ENCODE data around the gene CHID1. TPM values are rescaled to one million over a fixed set of nuclear protein-coding genes. Genes with fewer than 3 reads are reported as not detected.

Gene CHID1
- total and polyA plus RNA-seq, 5 experiments from 2014 or later, result 50.2 to 61.5 (median 54.7) TPM

DNA sequence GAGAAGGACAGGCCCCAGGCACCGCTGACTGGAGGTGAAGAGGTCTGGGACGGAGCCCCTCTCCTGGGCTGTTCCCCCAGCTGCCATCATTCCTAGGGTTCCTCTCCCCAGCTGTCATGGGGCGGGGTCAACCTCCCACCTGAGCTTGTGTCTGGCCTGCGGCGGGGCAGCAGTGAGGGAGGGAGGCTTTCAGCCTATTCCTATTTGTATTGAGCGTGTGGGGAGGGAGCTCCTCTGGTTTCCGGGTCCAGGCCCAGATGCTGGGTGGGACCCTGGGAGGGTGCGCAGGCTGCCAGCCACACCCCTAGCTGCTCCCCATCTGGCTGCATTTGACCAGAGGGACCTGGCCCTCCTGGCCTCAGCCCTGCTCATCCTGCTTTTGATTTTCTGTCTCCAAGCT is 54.2 kb downstream of the CHID1 start:
- H3K4me1 Mint-ChIP-seq, result peaks cover 5 to 11% (median 8%) of the 10 kb centered on the region in 4 donors
- H3K36me3 Mint-ChIP-seq, result no peaks in the 10 kb centered on the region
- POLR2A ChIA-PET, result interaction anchor here (0.7 kb wide), 1 partner anchor 37 kb away, joined by 3 read pairs; no protein-coding TSS in a partner anchor
- peak overlapping the region in 1 of 10 donors; percentile 78 for H3K27ac Mint-ChIP-seq
- DNase-seq (no peak), ATAC-seq (no peak)
- no peak overlapping the region for H3K4me3 Mint-ChIP-seq
- no peaks in the 10 kb centered on the region for H3K27me3 Mint-ChIP-seq
- H3K9me3 Mint-ChIP-seq, result no peaks in the 10 kb centered on the region

DNA sequence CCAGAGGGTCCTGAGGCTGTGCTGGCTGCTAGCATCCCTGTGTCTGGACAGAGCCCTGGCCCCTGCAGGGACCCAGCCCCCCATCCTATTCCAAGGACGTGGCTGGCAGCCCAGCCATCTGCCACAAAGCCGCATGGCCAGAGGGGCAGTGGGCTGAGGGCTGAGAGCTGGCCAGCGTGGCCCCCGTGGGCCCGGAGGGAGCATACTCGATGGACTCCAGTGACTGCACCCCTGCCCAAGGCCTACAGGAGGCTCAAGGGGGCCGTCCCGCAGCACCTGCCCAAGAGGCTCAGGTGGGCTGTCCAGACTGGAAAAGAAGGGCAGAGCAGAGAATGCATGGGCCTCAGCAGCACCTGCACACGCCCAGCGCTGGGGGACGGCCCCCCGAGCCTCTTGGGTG is 54.8 kb downstream of the CHID1 start:
- Mint-ChIP-seq H3K27me3 (no peaks in the 10 kb centered on the region), H3K27ac (peak overlapping the region in 1 of 10 donors; percentile 43), H3K9me3 (no peaks in the 10 kb centered on the region), H3K36me3 (no peaks in the 10 kb centered on the region), H3K4me1 (peaks cover 5 to 11% (median 8%) of the 10 kb centered on the region in 4 donors), H3K4me3 (no peak overlapping the region)
- DNase-seq (no peak), ATAC-seq (no peak)
- POLR2A ChIA-PET, result interaction anchor here (0.7 kb wide), 1 partner anchor 37 kb away, joined by 3 read pairs; no protein-coding TSS in a partner anchor

DNA sequence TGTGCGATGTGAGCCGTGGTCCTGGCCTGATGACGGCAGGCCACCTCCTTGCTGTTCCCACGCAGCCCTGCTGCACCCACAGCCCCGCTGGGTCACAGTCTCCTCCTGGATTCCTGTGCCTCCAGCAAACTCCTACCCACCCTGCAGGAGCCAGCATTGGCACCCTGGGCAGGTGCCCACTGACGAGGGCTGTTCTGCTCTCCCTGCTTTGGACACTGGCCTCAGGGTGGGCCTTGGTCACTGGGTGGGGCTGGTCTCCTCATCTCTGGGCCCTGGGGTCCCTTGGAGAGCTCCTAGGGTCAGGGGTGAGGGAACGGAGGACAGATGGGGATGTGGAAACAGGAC is 55.3 kb downstream of the CHID1 start:
- H3K36me3 Mint-ChIP-seq, result no peaks in the 10 kb centered on the region
- H3K27me3 Mint-ChIP-seq, result no peaks in the 10 kb centered on the region
- ATAC-seq, result no peak
- H3K9me3 Mint-ChIP-seq, result no peaks in the 10 kb centered on the region
- DNase-seq, result no peak
- H3K27ac Mint-ChIP-seq, result no peak overlapping the region
- H3K4me3 Mint-ChIP-seq, result no peak overlapping the region
- POLR2A ChIA-PET, result no interaction called here
- H3K4me1 Mint-ChIP-seq, result peaks cover 5 to 11% (median 7%) of the 10 kb centered on the region in 4 donors

DNA sequence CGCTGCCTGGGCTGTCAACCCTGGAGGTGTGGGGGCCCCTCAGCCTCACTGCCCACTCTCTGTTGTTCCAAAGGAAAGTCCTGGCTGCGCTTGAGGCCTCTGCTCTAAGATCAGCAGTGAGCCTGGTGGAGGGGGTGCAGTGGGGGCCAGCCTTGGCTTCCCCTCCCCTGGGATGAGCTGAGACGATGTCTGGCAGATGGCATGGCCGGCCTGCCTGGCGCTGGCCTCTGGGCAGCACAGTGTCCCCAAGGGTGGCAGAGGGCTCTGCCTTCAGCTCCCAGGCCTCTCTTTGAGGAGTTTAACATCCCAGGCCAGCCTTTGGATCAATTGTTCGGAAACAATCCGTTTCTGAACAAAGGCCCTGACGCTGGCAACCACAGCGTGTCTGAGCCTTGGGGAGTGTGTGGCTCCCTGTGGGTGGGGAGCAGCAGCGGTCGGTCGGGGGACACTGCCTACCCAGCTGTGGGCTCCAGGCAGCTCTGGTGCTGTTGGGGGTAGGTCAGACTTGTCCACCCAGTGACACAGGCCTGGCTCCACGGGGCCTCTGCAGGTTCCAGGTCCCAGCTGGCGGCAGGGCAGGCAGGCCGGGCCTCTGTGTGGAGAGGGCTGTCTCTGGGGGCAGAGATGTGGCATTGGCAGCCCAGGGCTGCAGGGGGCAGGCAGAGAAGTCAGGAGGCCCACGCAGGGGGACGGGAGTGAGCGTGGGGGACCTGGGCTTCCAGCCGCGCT is 55.8 kb downstream of the CHID1 start:
- Mint-ChIP-seq H3K4me1 (peaks cover 5 to 10% (median 7%) of the 10 kb centered on the region in 4 donors), H3K9me3 (no peaks in the 10 kb centered on the region), H3K4me3 (no peak overlapping the region), H3K27ac (no peak overlapping the region), H3K27me3 (no peaks in the 10 kb centered on the region), H3K36me3 (no peaks in the 10 kb centered on the region)
- DNase-seq, result no peak
- ATAC-seq, result no peak
- POLR2A ChIA-PET, result no interaction called here

DNA sequence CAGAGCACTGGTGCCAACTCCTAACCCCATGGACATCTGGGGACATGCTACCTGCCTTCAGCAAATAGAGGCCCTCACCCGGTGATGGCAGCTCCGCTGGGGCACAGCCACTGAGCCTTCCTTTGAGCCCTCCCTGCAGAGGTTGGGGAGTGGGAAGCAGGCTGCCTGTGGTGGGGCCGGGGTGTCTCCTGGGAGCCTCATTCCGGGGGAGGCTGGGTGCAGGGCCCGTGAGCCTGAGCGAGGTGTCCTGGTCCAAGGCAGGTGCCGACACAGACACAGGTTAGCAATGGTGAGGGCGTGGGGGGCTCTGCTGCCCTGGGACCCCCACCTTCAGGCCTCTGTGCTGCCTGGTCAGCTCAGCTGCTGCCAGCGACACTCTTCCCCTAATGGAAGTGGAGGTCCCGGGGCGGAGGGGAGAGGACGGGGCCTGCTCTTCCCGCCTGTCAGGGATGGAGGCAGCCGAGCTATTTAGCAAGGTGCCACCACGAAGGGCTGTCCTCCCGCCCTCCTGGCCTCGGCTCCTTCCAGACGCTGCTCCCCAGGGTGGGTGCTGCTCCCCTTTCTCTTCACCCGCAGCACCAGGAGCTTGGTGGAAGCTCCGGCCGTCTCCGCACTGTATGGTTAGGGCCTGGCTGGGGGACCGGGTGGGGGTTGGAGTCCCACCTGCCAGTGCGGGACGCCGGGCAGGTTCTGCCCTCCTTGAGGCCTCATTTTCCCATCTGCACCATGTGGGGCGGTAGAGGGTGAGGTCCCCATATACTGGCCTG is 56.7 kb downstream of the CHID1 start:
- no peak for ATAC-seq
- no peaks in the 10 kb centered on the region for H3K9me3 Mint-ChIP-seq
- POLR2A ChIA-PET, result no interaction called here
- H3K4me1 Mint-ChIP-seq, result peaks cover 4 to 9% (median 6%) of the 10 kb centered on the region in 4 donors
- peaks cover 0 to 2% (median 0%) of the 10 kb centered on the region in 5 donors for H3K27me3 Mint-ChIP-seq
- DNase-seq, result no peak
- no peaks in the 10 kb centered on the region for H3K36me3 Mint-ChIP-seq
- H3K27ac Mint-ChIP-seq, result no peak overlapping the region
- no peak overlapping the region for H3K4me3 Mint-ChIP-seq

DNA sequence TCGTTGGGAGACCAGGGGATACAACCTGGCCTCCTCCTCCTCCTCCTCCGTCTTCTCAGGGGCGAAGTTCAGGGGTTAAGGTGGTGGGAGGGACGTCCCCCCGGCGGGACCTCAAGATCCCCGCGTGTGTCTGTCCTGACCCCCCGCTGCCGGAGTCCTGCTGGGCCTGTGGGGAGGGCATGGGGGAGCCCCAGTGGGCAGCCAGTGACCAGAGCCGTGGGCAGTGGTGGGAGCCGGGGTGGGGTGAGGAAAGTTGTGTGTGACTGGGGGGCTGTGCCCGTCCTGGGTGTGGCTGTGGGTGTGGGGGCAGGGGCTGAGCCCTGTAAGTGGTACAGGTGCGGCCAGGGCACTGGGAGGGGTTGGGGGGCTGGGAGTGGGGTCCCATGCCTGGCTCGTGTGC is 57.8 kb downstream of the CHID1 start:
- Mint-ChIP-seq H3K4me3 (peak overlapping the region in 1 of 10 donors; percentile 14), H3K4me1 (peaks cover 7 to 12% (median 10%) of the 10 kb centered on the region in 4 donors), H3K36me3 (no peaks in the 10 kb centered on the region), H3K9me3 (no peaks in the 10 kb centered on the region), H3K27me3 (peaks cover 0 to 5% (median 0%) of the 10 kb centered on the region in 5 donors), H3K27ac (no peak overlapping the region)
- POLR2A ChIA-PET, result no interaction called here
- DNase-seq (no peak), ATAC-seq (no peak)

DNA sequence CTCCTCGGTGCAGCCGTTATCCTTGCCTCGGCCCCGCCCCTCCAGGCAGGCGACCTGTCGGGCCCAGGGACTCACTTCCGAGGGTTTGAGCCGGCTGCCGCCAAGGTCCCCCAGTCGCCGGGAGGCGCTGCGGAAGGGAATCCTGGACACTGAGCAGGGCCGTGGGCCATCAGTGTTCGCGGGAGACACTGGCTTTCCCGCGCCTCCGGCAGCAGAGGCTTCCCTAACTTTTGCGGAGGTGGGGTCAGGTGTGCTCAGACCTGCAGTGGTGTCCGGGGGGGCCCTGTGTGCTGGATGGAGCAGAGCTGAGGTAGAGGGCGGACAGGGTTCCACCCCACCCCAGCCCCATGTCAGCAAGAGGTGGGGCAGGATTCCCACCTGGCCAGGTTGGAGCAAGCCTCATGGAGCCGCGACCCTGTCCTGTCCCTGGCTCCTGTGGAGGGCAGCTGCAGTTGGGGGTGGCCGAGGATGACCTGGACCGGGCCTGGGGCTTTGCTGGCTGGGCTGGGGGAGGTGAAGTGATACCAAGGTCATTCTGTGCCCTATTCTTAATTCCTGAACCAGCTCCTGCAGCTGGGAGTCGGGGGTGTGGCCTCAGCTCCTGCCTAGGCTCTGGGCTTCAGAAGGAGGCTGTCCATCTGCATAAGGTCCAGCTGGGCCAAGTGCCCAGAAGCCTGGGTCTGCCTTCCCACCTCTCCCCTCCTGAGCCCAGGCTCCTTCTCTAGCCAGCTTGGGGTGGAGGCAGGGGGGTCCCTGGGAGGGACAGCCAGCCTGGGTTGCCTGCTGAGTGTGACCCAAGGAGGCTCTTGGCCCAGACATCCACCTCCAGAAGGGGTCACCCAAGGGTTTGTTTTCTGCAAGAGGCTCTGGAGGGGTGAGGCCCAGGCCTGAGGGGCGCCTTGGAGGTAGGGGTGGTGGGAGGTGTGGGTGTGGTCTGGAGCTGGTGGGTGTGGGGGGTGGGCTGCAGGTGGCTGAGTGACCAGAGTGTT is 59.5 kb downstream of the CHID1 start:
- ATAC-seq, result no peak
- Mint-ChIP-seq H3K36me3 (no peaks in the 10 kb centered on the region), H3K4me3 (peak overlapping the region in 8 of 10 donors; percentile 8 to 73 (median 42)), H3K27ac (no peak overlapping the region), H3K9me3 (no peaks in the 10 kb centered on the region), H3K4me1 (peaks cover 2 to 10% (median 5%) of the 10 kb centered on the region in 4 donors), H3K27me3 (peaks cover 0 to 7% (median 0%) of the 10 kb centered on the region in 5 donors)
- POLR2A ChIA-PET, result interaction anchor here (0.7 kb wide), 1 partner anchor 198 kb away, joined by 5 read pairs; no protein-coding TSS in a partner anchor
- DNase-seq, result no peak

DNA sequence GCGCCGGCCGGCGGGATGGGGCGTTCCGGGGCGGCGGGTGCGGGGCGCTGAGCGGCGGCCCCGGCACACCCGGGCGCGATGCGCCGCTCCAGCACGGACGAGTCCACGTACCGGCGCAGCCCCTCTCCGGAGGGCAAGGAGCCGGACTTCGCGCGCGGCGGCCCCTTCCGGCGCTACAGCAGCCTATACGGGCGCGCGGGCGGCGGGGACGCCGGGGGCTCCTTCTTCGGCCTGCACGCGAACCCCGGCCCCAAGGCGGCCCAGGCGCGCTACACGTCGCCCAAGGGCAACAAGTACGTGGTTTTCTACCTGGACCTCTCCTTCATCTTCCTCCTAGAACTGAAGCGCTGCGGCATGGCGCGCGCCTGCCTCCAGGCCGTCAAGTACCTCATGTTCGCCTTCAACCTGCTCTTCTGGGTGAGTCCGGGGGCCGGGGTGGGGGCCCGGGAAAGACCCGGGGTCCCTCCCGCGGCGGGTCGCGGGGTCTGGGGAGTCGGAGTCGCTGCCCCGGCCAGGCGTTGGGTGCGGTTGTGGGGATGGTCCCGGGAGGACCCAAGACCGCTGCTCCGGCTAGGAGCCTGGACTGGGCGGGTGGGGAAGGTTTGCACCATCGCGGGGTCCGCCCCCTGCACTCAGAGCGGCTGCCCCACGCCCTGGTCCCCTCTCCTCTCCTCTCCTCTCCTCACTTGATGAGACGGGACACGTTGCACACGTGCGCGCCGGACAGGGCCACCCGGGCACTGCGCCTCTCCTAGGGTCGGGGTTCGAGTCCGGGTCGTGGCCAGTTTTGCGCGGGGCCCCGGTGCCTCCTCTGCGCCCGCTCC is 60.4 kb downstream of the CHID1 start:
- no peak for DNase-seq
- peak in 1 of 2 donors; percentile 33 for ATAC-seq

DNA sequence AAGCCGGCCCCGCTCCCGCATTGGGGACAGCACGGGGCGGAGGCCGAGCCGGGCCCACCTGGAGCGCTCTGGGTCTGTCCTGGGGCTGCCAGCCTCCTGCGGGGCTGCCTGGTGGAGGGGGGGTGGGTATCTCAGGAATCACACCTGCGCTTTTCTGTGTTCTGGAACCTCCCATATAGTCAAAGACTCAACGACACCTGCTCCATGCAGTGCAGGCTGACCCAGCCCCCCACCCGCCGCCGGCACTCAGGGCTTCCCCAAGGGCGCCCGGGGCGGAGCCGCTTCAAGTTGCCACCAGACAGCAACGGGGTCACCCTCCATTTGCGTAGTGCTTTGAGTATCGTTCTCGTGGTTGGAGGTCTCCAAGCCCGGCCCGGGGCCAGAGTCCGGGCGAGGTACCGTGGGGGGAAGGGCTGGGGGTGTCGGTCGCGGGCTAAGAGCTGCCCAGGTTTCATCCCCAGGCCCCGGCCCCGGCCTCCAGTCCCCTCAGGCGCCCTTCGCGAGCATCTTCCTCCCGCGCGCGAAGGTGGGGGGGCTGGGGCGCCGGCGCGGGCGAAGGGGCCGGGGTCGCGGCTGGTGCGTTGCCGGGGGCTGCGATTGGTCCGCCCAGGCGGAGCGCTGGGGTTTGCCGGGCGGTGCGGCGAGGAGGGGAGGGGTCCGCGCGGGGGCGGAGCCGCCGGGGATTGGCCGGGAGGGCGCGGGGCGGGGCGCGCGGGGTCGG is 61.3 kb downstream of the CHID1 start:
- H3K4me3 Mint-ChIP-seq, result peak overlapping the region; percentile 58 to 85 (median 72)
- no peak overlapping the region for H3K27ac Mint-ChIP-seq
- H3K4me1 Mint-ChIP-seq, result peaks cover 6 to 22% (median 13%) of the 10 kb centered on the region in 4 donors
- ATAC-seq (peak; percentile 34 to 45), DNase-seq (peak in 3 of 10 donors; percentile 29 to 38 (median 38))
- no peaks in the 10 kb centered on the region for H3K36me3 Mint-ChIP-seq
- peaks cover 0 to 7% (median 0%) of the 10 kb centered on the region in 5 donors for H3K27me3 Mint-ChIP-seq
- POLR2A ChIA-PET, result interaction anchor here (0.9 to 1.7 kb wide), 4 partner anchors 12 to 202 kb away, joined by 3 to 6 read pairs (median 5); partner anchors contain the start of gene PNPLA2
- no peaks in the 10 kb centered on the region for H3K9me3 Mint-ChIP-seq

More for the DNA sequence above, 60.4 kb downstream of the CHID1 start:
- POLR2A ChIA-PET, result no interaction called here
- peaks cover 0 to 7% (median 0%) of the 10 kb centered on the region in 5 donors for H3K27me3 Mint-ChIP-seq
- H3K27ac Mint-ChIP-seq, result no peak overlapping the region
- no peaks in the 10 kb centered on the region for H3K36me3 Mint-ChIP-seq
- no peaks in the 10 kb centered on the region for H3K9me3 Mint-ChIP-seq
- peak overlapping the region in 9 of 10 donors; percentile 30 to 75 (median 56) for H3K4me3 Mint-ChIP-seq
- H3K4me1 Mint-ChIP-seq, result peaks cover 2 to 16% (median 7%) of the 10 kb centered on the region in 4 donors

DNA sequence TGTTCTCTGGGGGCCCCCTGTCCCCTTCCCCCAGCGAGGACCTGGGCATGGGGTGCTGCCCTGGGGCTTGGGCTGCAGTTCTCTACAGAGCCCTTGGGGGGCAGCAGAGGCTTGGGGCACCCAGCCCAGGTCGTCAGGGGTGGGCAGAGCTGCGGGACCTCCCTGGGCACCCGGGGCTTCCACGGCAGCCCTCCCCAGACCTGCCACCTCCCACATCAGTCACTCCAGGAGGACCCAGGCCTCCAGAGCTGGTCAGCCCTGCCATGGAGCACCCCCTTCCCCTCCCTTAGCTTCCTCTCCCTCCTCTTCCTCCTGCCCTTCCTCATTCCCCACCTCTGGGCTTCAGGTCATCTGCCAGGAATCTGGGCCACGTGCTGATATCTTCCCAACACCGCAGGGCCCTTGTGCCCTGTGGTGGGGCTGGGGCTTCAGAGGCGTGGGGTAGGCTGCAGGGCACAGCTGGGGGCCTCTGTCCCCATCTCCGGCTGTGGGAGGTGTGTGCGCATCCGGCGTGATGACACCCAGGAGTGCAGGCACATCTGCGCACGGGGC is 62.2 kb downstream of the CHID1 start:
- peak; percentile 61 to 65 for ATAC-seq
- Mint-ChIP-seq H3K4me3 (peak overlapping the region in 8 of 10 donors; percentile 26 to 75 (median 60)), H3K4me1 (peaks cover 7 to 29% (median 21%) of the 10 kb centered on the region in 4 donors)

More for the DNA sequence above, 62.2 kb downstream of the CHID1 start:
- no peaks in the 10 kb centered on the region for H3K9me3 Mint-ChIP-seq
- no peaks in the 10 kb centered on the region for H3K36me3 Mint-ChIP-seq
- H3K27ac Mint-ChIP-seq, result peak overlapping the region in 1 of 10 donors; percentile 67
- peak; percentile 39 to 81 (median 67) for DNase-seq
- H3K27me3 Mint-ChIP-seq, result peaks cover 0 to 7% (median 0%) of the 10 kb centered on the region in 5 donors
- POLR2A ChIA-PET, result interaction anchor here (0.9 to 1.7 kb wide), 5 partner anchors 11 to 203 kb away, joined by 3 to 6 read pairs (median 5); partner anchors contain the start of gene PNPLA2

Measured in naive thymus-derived CD8-positive, alpha-beta T cell (primary cell).